NCI-H345 treated with DMSO at 0.1 percent for 48 hours (cell line): ENCODE measurements around the gene ARNT2.

ENCODE experiments used
- DNase-seq: peaks from one replicate; lab custom pipeline; 2025; ENCODE audit not compliant: unreplicated experiment; lab: John Stamatoyannopoulos, UW

The ARNT2 gene

GRCh38 chr15:80464951-80465625 is 60.9 kb downstream of the ARNT2 start:
- DNase-seq, result no peak

- no peak for DNase-seq
Measured at GRCh38 chr15:80465626-80466005, 61.4 kb downstream of the ARNT2 start.

GRCh38 chr15:80466543-80466942 is 62.4 kb downstream of the ARNT2 start:
- DNase-seq, result no peak

- no peak for DNase-seq
Measured at GRCh38 chr15:80467311-80467714, 63.1 kb downstream of the ARNT2 start.

GRCh38 chr15:80468796-80469195 is 64.6 kb downstream of the ARNT2 start:
- DNase-seq, result no peak

- DNase-seq, result no peak
Measured at GRCh38 chr15:80471881-80472280, 67.7 kb downstream of the ARNT2 start.

GRCh38 chr15:80473286-80474223 is 69.4 kb downstream of the ARNT2 start:
- DNase-seq, result no peak

- no peak for DNase-seq
Measured at GRCh38 chr15:80474224-80475215, 70.3 kb downstream of the ARNT2 start.

- DNase-seq, result no peak
Measured at GRCh38 chr15:80475572-80475971, 71.4 kb downstream of the ARNT2 start.

- no peak for DNase-seq
Measured at GRCh38 chr15:80476036-80476435, 71.9 kb downstream of the ARNT2 start.

GRCh38 chr15:80478075-80478474 is 73.9 kb downstream of the ARNT2 start:
- DNase-seq, result no peak

GRCh38 chr15:80479191-80479590 is 75.0 kb downstream of the ARNT2 start:
- DNase-seq, result no peak

GRCh38 chr15:80480171-80480811 is 76.1 kb downstream of the ARNT2 start:
- no peak for DNase-seq

- no peak for DNase-seq
Measured at GRCh38 chr15:80480909-80481308, 76.7 kb downstream of the ARNT2 start.

- DNase-seq, result no peak
Measured at GRCh38 chr15:80482696-80483095, 78.5 kb downstream of the ARNT2 start.

- no peak for DNase-seq
Measured at GRCh38 chr15:80483725-80484161, 79.6 kb downstream of the ARNT2 start.

- no peak for DNase-seq
Measured at GRCh38 chr15:80484333-80484864, 80.2 kb downstream of the ARNT2 start.

GRCh38 chr15:80485370-80486164 is 81.4 kb downstream of the ARNT2 start:
- DNase-seq, result no peak

GRCh38 chr15:80487839-80488390 is 83.7 kb downstream of the ARNT2 start:
- DNase-seq, result no peak
